H9 (cell line): ENCODE results near the gene GSN. TPM values are rescaled to one million over a fixed set of nuclear protein-coding genes. Genes with fewer than 3 reads are reported as not detected.

Experiments
- DNase-seq: peaks from one replicate; pipeline ENCODE4 v3.0.0-alpha.2; 2017
- H2AFZ ChIP-seq: one replicate; pipeline ENCODE4 v1.6.1; 2013; ENCODE audit warnings: mild to moderate bottlenecking, low read length, control low read depth, moderate library complexity
- H2AK5ac ChIP-seq: 2 replicates; pipeline ENCODE4 v1.6.1; 2013; ENCODE audit warnings: low read length, control low read depth, mixed read lengths; ENCODE audit not compliant: insufficient read length
- H2BK120ac ChIP-seq: one replicate; pipeline ENCODE4 v1.6.1; 2013; ENCODE audit warnings: low read depth, mild to moderate bottlenecking, low read length, control low read depth, inconsistent platforms; ENCODE audit not compliant: poor library complexity, severe bottlenecking
- H2BK12ac ChIP-seq: 2 replicates; pipeline ENCODE4 v1.6.1; 2013; ENCODE audit warnings: low read length, control low read depth, mixed read lengths, low read depth; ENCODE audit not compliant: insufficient read length
- H2BK15ac ChIP-seq: 2 replicates; pipeline ENCODE4 v1.6.1; 2013; ENCODE audit warnings: low read depth, low read length, control low read depth
- H2BK20ac ChIP-seq: one replicate; pipeline ENCODE4 v1.6.1; 2013; ENCODE audit warnings: low read depth, mild to moderate bottlenecking, low read length, control low read depth, inconsistent platforms; ENCODE audit not compliant: poor library complexity, severe bottlenecking
- H2BK5ac ChIP-seq: 2 replicates; pipeline ENCODE4 v1.6.1; 2013; ENCODE audit warnings: low read length, control low read depth, mixed read lengths; ENCODE audit not compliant: insufficient read length
- H3K14ac ChIP-seq: 2 replicates; pipeline ENCODE4 v1.6.1; 2013; ENCODE audit warnings: low read length, control low read depth; ENCODE audit not compliant: insufficient read depth
- H3K18ac ChIP-seq: 2 replicates; pipeline ENCODE4 v1.6.1; 2013; ENCODE audit warnings: low read depth, mild to moderate bottlenecking, mixed read lengths, low read length, control low read depth; ENCODE audit not compliant: insufficient read length
- H3K23ac ChIP-seq: 2 replicates; pipeline ENCODE4 v1.6.1; 2013; ENCODE audit warnings: low read length, control low read depth, mixed read lengths, low read depth; ENCODE audit not compliant: insufficient read length
- H3K23me2 ChIP-seq: 2 replicates; pipeline ENCODE4 v1.6.1; 2013; ENCODE audit warnings: low read depth, mild to moderate bottlenecking, mixed read lengths, low read length, control low read depth; ENCODE audit not compliant: insufficient read length, poor library complexity, severe bottlenecking
- H3K27ac ChIP-seq: 2 replicates; pipeline ENCODE4 v1.5.1; 2013; ENCODE audit warnings: low read length, control low read depth, mixed read lengths, low read depth; ENCODE audit not compliant: insufficient read length
- H3K27me3 ChIP-seq: 2 replicates; pipeline ENCODE4 v1.6.1; 2013; ENCODE audit warnings: low read length, control low read depth, inconsistent platforms; ENCODE audit not compliant: insufficient read depth
- H3K4ac ChIP-seq: 2 replicates; pipeline ENCODE4 v1.6.1; 2013; ENCODE audit warnings: low read depth, mild to moderate bottlenecking, control low read depth, inconsistent platforms, low read length, moderate library complexity
- H3K4me1 ChIP-seq: 2 replicates; pipeline ENCODE4 v1.6.1; 2013; ENCODE audit warnings: low read length, control low read depth, inconsistent platforms; ENCODE audit not compliant: insufficient read depth
- H3K4me2 ChIP-seq: 2 replicates; pipeline ENCODE4 v1.6.1; 2013; ENCODE audit warnings: low read length, control low read depth, mixed read lengths; ENCODE audit not compliant: insufficient read length, insufficient read depth
- H3K56ac ChIP-seq: 2 replicates; pipeline ENCODE4 v1.6.1; 2013; ENCODE audit warnings: low read depth, mild to moderate bottlenecking, mixed read lengths, low read length, control low read depth; ENCODE audit not compliant: insufficient read length
- H3K79me1 ChIP-seq: 2 replicates; pipeline ENCODE4 v1.6.1; 2013; ENCODE audit warnings: low read depth, mild to moderate bottlenecking, moderate library complexity, low read length, control low read depth, inconsistent platforms; ENCODE audit not compliant: insufficient read depth, poor library complexity, severe bottlenecking
- H3K79me2 ChIP-seq: 2 replicates; pipeline ENCODE4 v1.6.1; 2013; ENCODE audit warnings: low read length, control low read depth, inconsistent platforms; ENCODE audit not compliant: insufficient read depth
- H3K9ac ChIP-seq: 2 replicates; pipeline ENCODE4 v1.6.1; 2013; ENCODE audit warnings: low read length, control low read depth, mixed read lengths; ENCODE audit not compliant: insufficient read length; ENCODE audit errors: extremely low read depth
- H3K9me3 ChIP-seq: one replicate; pipeline ENCODE4 v1.6.1; 2013; ENCODE audit warnings: low read depth, low read length, inconsistent platforms; ENCODE audit not compliant: control insufficient read depth
- H3T11ph ChIP-seq: one replicate; pipeline ENCODE4 v1.6.1; 2013; ENCODE audit warnings: mild to moderate bottlenecking, low read length, control low read depth, inconsistent platforms
- H4K20me1 ChIP-seq: one replicate; pipeline ENCODE4 v1.6.1; 2013; ENCODE audit not compliant: control insufficient read depth, insufficient read length, insufficient read depth
- H4K5ac ChIP-seq: 2 replicates; pipeline ENCODE4 v1.6.1; 2013; ENCODE audit warnings: low read depth, mild to moderate bottlenecking, mixed read lengths, low read length, control low read depth; ENCODE audit not compliant: insufficient read length
- H4K8ac ChIP-seq: replicated peaks from 2 replicates; pipeline ENCODE4 v1.6.1; 2013; ENCODE audit warnings: low read length, control low read depth, mixed read lengths, low read depth; ENCODE audit not compliant: insufficient read length
- H4K91ac ChIP-seq: 2 replicates; pipeline ENCODE4 v1.6.1; 2013; ENCODE audit warnings: low read depth, mild to moderate bottlenecking, moderate library complexity, mixed read lengths, low read length, control low read depth; ENCODE audit not compliant: insufficient read length
- H3K27ac Mint-ChIP-seq, 3 experiments: 2 replicates in 2 of 3; 3 replicates in 1 of 3; pipeline ENCODE4 v1.8.0; 2020 to 2021; ENCODE audit warnings: mixed read lengths in 3 of 3, mild to moderate bottlenecking in 1 of 3, moderate library complexity in 1 of 3
- H3K27me3 Mint-ChIP-seq: 2 replicates; pipeline ENCODE4 v1.8.0; 2021; ENCODE audit warnings: low read depth, mild to moderate bottlenecking, moderate library complexity, mixed read lengths
- H3K36me3 Mint-ChIP-seq, 3 experiments: 2 replicates in 2 of 3; 3 replicates in 1 of 3; pipeline ENCODE4 v1.8.0; 2020 to 2021; ENCODE audit warnings: low read depth in 3 of 3, mixed read lengths in 3 of 3; ENCODE audit not compliant: insufficient read depth in 1 of 3
- H3K4me1 Mint-ChIP-seq, 2 experiments: 2 replicates each; pipeline ENCODE4 v1.8.0; 2020; ENCODE audit warnings: mixed read lengths in 2 of 2
- H3K4me3 Mint-ChIP-seq, 2 experiments: 2 replicates in 1 of 2; 3 replicates in 1 of 2; pipeline ENCODE4 v1.8.0; 2020 to 2021; ENCODE audit warnings: mild to moderate bottlenecking in 2 of 2, mixed read lengths in 2 of 2, moderate library complexity in 1 of 2
- H3K9me3 Mint-ChIP-seq, 2 experiments: 2 replicates in 1 of 2; 3 replicates in 1 of 2; pipeline ENCODE4 v1.8.0; 2020; ENCODE audit warnings: mild to moderate bottlenecking in 2 of 2, mixed read lengths in 2 of 2, moderate library complexity in 1 of 2
- CTCF ChIP-seq: fragments of 200-600 bp; sonication (generic); conservative IDR thresholded peaks from 3 replicates; pipeline ENCODE4 v1.8.0; 2021; ENCODE audit warnings: antibody characterized with exemption, mild to moderate bottlenecking
- WGBS: extraction: QIAGEN DNeasy Blood & Tissue Kit; methylation state at CpG from one replicate; pipeline ENCODE4 v1.1.7; 2013; ENCODE audit warnings: missing lambda C conversion rate, low lambda C conversion rate, mixed read lengths; ENCODE audit not compliant: insufficient read length; ENCODE audit errors: extremely low coverage; 5-methylcytosine and 5-hydroxymethylcytosine counted together
- total RNA-seq: library from RNA; stranded (reverse); gene quantifications from 2 replicates; pipeline ENCODE4 v1.2.1, GENCODE V29; 2021

GSN gene
- total RNA-seq, 1 experiment from 2014 or later: 14.9 TPM

GRCh38 chr9:121225240-121225639, 42.7 kb upstream of the GSN start:
- no peak for DNase-seq
- no peak overlapping the region for H4K91ac ChIP-seq
- H3K79me1 ChIP-seq: no peaks in the 10 kb centered on the region
- Mint-ChIP-seq H3K27me3 (peaks cover 36% of the 10 kb centered on the region), H3K4me1 (peaks cover 26 to 27% of the 10 kb centered on the region in 2 experiments), H3K27ac (no peak overlapping the region), H3K4me3 (no peak overlapping the region), H3K9me3 (no peaks in the 10 kb centered on the region), H3K36me3 (no peaks in the 10 kb centered on the region; a peak in 1 of 7 replicates)
- no peak overlapping the region for H3K18ac ChIP-seq
- no peaks in the 10 kb centered on the region for H4K20me1 ChIP-seq
- no peak for TF ChIP-seq CTCF
- no peak overlapping the region for H2BK20ac ChIP-seq
- no peak overlapping the region for H2BK120ac ChIP-seq
- no peak overlapping the region for H2BK12ac ChIP-seq
- no peak overlapping the region for H3K9ac ChIP-seq
- H2BK15ac ChIP-seq: no peak overlapping the region
- H3K27ac ChIP-seq: no peak overlapping the region
- H3K79me2 ChIP-seq: no peaks in the 10 kb centered on the region
- H2BK5ac ChIP-seq: no peak overlapping the region
- no peaks in the 10 kb centered on the region for H3K27me3 ChIP-seq
- peaks cover 8% of the 10 kb centered on the region; the same call in 1 of the 2 replicates for H3K4me1 ChIP-seq
- H3K14ac ChIP-seq: no peak overlapping the region
- H3K56ac ChIP-seq: no peak overlapping the region
- no CpG with 5 or more reads among the region's 5 CpGs for WGBS
- no peak overlapping the region for H4K8ac ChIP-seq
- no peak overlapping the region for H3K4ac ChIP-seq
- H2AFZ ChIP-seq: no peak overlapping the region
- no peaks in the 10 kb centered on the region for H3K23me2 ChIP-seq
- H2AK5ac ChIP-seq: no peak overlapping the region
- H3K23ac ChIP-seq: no peak overlapping the region
- no peaks in the 10 kb centered on the region for H3K9me3 ChIP-seq
- no peak overlapping the region for H3T11ph ChIP-seq
- no peak overlapping the region for H4K5ac ChIP-seq
- H3K4me2 ChIP-seq: no peak overlapping the region
